ENCODE results near the gene IFT80. TPM values are rescaled to one million over a fixed set of nuclear protein-coding genes. Genes with fewer than 3 reads are reported as not detected.

IFT80 gene
- total and polyA plus RNA-seq, 2 experiments from 2014 or later = 14.1 to 33.0 TPM

GRCh38 chr3:160394009-160394392 lies 5.0 kb downstream of the IFT80 start:
- Histone ChIP-seq H2AFZ (no peak overlapping the region), H3K9me2 (ENCODE audit: insufficient read depth) (no peaks in the 10 kb centered on the region), H3K4me1 (ENCODE audit: insufficient read depth) (no peaks in the 10 kb centered on the region), H3K27ac (ENCODE audit: low read depth) (no peak overlapping the region), H3K4me2 (no peak overlapping the region), H3K27me3 (ENCODE audit: insufficient read depth) (no peaks in the 10 kb centered on the region), H3K36me3 (ENCODE audit: insufficient read depth) (no peaks in the 10 kb centered on the region), H3K79me2 (replicated peaks; ENCODE audit: insufficient read depth) (peaks cover 42% of the 10 kb centered on the region), H3K4me3 (no peak overlapping the region), H4K20me1 (replicated peaks; ENCODE audit: insufficient read depth) (no peaks in the 10 kb centered on the region; the same call in 1 of the 2 replicates), H3F3A (replicated peaks; ENCODE audit: low read depth) (no peaks in the 10 kb centered on the region)
- DNase-seq (ENCODE audit: low spot score) (no peak), ATAC-seq (no peak)
- H3K27me3 Mint-ChIP-seq (ENCODE audit: insufficient read depth, low read depth, poor library complexity) = peaks cover 2% of the 10 kb centered on the region
- no peak overlapping the region for H3K27ac Mint-ChIP-seq
- H3K9me3 Mint-ChIP-seq = no peaks in the 10 kb centered on the region
- no peak overlapping the region for H3K4me3 Mint-ChIP-seq
- TF ChIP-seq ZNF462 (CRISPR knock-in tag; IDR thresholded peaks at IDR 0.05) (no peak), NANOG (IDR thresholded peaks at IDR 0.05; ENCODE audit: borderline replicate concordance) (no peak), CREB1 (CRISPR knock-in tag; IDR thresholded peaks at IDR 0.05; ENCODE audit: low read depth) (no peak), EZH2 (IDR thresholded peaks at IDR 0.05; ENCODE audit: low read depth, unreplicated experiment) (no peak), CTCF (conservative IDR thresholded peaks at IDR 0.05; ENCODE audit: low read depth in 2 of 2) (no peak)
- no peaks in the 10 kb centered on the region for H3K4me1 Mint-ChIP-seq
- H3K36me3 Mint-ChIP-seq (ENCODE audit: low read depth) = no peaks in the 10 kb centered on the region

All from GM23338 (cell line).